K562 (cell line): ENCODE measurements around the gene TRMT2A. TPM values are rescaled to one million over a fixed set of nuclear protein-coding genes. Genes with fewer than 3 reads are reported as not detected.
A peak's percentile ranks its signal among the peaks of the same experiment; 100 is the strongest.

Source experiments
- FOXO4 ChIP-seq: fragments of 450-650 bp; formaldehyde crosslinking; IDR thresholded peaks from 2 replicates; pipeline ENCODE4 v1.4.0; 2020; ENCODE audit warnings: mild to moderate bottlenecking, moderate library complexity
- MCM7 ChIP-seq, 2 experiments: fragments of 450-650 bp; IDR thresholded peaks; 2 replicates each; pipeline ENCODE4 v1.6.1; 2016 to 2018
- PHF8 ChIP-seq: fragments of 200-600 bp; sonication (generic); IDR thresholded peaks from 2 replicates; pipeline ENCODE4 v1.6.1; 2012; ENCODE audit warnings: mixed run types, mild to moderate bottlenecking, inconsistent platforms, low read length, moderate library complexity, borderline replicate concordance
- REST ChIP-seq, 2 experiments: fragments of 450-650 bp; formaldehyde crosslinking in 1 of 2; IDR thresholded peaks; 2 replicates each; pipeline versions ENCODE4 v1.4.0 to v1.6.1; 2014 to 2020; ENCODE audit warnings: mild to moderate bottlenecking in 2 of 2, borderline replicate concordance in 1 of 2, low read depth in 1 of 2
- ZFX ChIP-seq: sonication (generic); formaldehyde crosslinking; IDR thresholded peaks from 2 replicates; pipeline ENCODE4 v1.8.0; 2022; ENCODE audit warnings: mild to moderate bottlenecking, missing genetic modification reagents, moderate library complexity
- ZKSCAN1 ChIP-seq: fragments of 150-350 bp; IDR thresholded peaks from 2 replicates; pipeline ENCODE4 v1.6.1; 2016; ENCODE audit warnings: low read depth, low read length
- polyA plus RNA-seq, 8 experiments: library from polyadenylated mRNA; depleted of rRNA in 4 of 8; stranded (reverse) in 5 of 8; unstranded in 3 of 8; fragments of >200 nt; fragmentation: Nextera tagmentation in 2 of 8; fragmentation: Illumina TruSeq in 1 of 8; extraction: Ambion mirVana in 2 of 8; extraction: Trizol in 1 of 8; gene quantifications; 2 replicates each; pipeline versions ENCODE4 v1.2.1 to v1.2.3, GENCODE V29; 2011 to 2014; ENCODE audit warnings: inconsistent platforms in 1 of 8, missing spikeins in 1 of 8
- total RNA-seq, 7 experiments: library from RNA; depleted of rRNA in 6 of 7; stranded (reverse); fragments of >200 nt in 6 of 7; fragmentation: Illumina TruSeq in 2 of 7; extraction: Trizol in 2 of 7; gene quantifications; 2 replicates each; pipeline versions ENCODE4 v1.2.1 to v1.2.3, GENCODE V29; 2011 to 2021; ENCODE audit warnings: low replicate concordance in 1 of 7
- TF ChIP-seq, protein P1 (sequence below), 2 experiments: fragments of 450-650 bp in 1 of 2; sonication (generic) in 1 of 2; formaldehyde crosslinking in 1 of 2; IDR thresholded peaks in 1 of 2; conservative IDR thresholded peaks in 1 of 2; 2 replicates each; pipeline versions ENCODE4 v1.6.1 to v1.8.1; 2016 to 2023; ENCODE audit warnings: mild to moderate bottlenecking in 2 of 2, moderate library complexity in 2 of 2, inconsistent platforms in 1 of 2, missing genetic modification reagents in 1 of 2
- TF ChIP-seq, protein P2 (sequence below): sonication (generic); formaldehyde crosslinking; IDR thresholded peaks from 2 replicates; pipeline ENCODE4 v1.4.0; 2020; ENCODE audit warnings: mild to moderate bottlenecking, missing genetic modification reagents
- TF ChIP-seq, protein P3 (sequence below): fragments of 450-650 bp; IDR thresholded peaks from 2 replicates; pipeline ENCODE4 v1.6.1; 2018; ENCODE audit not compliant: partially characterized antibody

Gene TRMT2A
- total and polyA plus RNA-seq, 9 of the 15 experiments (the other 6 are each of a cell fraction or from before 2014, with no cell fraction given) = 1.6 to 265 (median 140) TPM

GRCh38 chr22:20083891-20084546 lies 33.0 kb downstream of the TRMT2A start (continued):
- TF ChIP-seq, protein P1, sequence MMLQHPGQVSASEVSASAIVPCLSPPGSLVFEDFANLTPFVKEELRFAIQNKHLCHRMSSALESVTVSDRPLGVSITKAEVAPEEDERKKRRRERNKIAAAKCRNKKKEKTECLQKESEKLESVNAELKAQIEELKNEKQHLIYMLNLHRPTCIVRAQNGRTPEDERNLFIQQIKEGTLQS (IDR thresholded peaks at IDR 0.05) = no peak
- TF ChIP-seq, protein P1 (CRISPR knock-in tag; conservative IDR thresholded peaks at IDR 0.05) = no peak
- TF ChIP-seq, protein P2, sequence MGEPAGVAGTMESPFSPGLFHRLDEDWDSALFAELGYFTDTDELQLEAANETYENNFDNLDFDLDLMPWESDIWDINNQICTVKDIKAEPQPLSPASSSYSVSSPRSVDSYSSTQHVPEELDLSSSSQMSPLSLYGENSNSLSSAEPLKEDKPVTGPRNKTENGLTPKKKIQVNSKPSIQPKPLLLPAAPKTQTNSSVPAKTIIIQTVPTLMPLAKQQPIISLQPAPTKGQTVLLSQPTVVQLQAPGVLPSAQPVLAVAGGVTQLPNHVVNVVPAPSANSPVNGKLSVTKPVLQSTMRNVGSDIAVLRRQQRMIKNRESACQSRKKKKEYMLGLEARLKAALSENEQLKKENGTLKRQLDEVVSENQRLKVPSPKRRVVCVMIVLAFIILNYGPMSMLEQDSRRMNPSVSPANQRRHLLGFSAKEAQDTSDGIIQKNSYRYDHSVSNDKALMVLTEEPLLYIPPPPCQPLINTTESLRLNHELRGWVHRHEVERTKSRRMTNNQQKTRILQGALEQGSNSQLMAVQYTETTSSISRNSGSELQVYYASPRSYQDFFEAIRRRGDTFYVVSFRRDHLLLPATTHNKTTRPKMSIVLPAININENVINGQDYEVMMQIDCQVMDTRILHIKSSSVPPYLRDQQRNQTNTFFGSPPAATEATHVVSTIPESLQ (CRISPR knock-in tag) = no peak
- TF ChIP-seq FOXO4 (CRISPR knock-in tag) (no peak), ZKSCAN1 (no peak), ZFX (no peak), REST (IDR thresholded peaks at IDR 0.05; ENCODE audit: borderline replicate concordance) (no peak), REST (CRISPR knock-in tag; IDR thresholded peaks at IDR 0.05; ENCODE audit: low read depth) (0 out of 2 replicates have a peak, but pooled peaks have one; percentile 10), PHF8 (peak; percentile 5; the same call in 1 of the 2 replicates), MCM7 (IDR thresholded peaks at IDR 0.05) (no peak)
- TF ChIP-seq, protein P3, sequence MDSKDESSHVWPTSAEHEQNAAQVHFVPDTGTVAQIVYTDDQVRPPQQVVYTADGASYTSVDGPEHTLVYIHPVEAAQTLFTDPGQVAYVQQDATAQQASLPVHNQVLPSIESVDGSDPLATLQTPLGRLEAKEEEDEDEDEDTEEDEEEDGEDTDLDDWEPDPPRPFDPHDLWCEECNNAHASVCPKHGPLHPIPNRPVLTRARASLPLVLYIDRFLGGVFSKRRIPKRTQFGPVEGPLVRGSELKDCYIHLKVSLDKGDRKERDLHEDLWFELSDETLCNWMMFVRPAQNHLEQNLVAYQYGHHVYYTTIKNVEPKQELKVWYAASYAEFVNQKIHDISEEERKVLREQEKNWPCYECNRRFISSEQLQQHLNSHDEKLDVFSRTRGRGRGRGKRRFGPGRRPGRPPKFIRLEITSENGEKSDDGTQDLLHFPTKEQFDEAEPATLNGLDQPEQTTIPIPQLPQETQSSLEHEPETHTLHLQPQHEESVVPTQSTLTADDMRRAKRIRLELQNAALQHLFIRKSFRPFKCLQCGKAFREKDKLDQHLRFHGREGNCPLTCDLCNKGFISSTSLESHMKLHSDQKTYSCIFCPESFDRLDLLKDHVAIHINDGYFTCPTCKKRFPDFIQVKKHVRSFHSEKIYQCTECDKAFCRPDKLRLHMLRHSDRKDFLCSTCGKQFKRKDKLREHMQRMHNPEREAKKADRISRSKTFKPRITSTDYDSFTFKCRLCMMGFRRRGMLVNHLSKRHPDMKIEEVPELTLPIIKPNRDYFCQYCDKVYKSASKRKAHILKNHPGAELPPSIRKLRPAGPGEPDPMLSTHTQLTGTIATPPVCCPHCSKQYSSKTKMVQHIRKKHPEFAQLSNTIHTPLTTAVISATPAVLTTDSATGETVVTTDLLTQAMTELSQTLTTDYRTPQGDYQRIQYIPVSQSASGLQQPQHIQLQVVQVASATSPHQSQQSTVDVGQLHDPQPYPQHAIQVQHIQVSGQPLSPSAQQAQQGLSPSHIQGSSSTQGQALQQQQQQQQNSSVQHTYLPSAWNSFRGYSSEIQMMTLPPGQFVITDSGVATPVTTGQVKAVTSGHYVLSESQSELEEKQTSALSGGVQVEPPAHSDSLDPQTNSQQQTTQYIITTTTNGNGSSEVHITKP = no peak
